ENCODE results near the gene C2orf76. TPM values are rescaled to one million over a fixed set of nuclear protein-coding genes. Genes with fewer than 3 reads are reported as not detected.

Gene C2orf76
- polyA plus RNA-seq, 2 of the 4 experiments (the other 2 are of a cell fraction): 16.6 to 34.3 TPM

- no peak overlapping the region for H3K4me3 ChIP-seq
- ChIA-PET POLR2A (interaction anchor here (0.9 kb wide), 1 partner anchor 33 kb away, joined by 3 read pairs; no protein-coding TSS in a partner anchor), CTCF (no interaction called here)
- TF ChIP-seq POLR2A (IDR thresholded peaks at IDR 0.05; ENCODE audit: low read length): no peak
- TF ChIP-seq NR3C1 (IDR thresholded peaks at IDR 0.05): no peak
- no peak for TF ChIP-seq HMGXB4 (CRISPR knock-in tag; IDR thresholded peaks at IDR 0.05; ENCODE audit: borderline replicate concordance)
- no peak for TF ChIP-seq HES2 (IDR thresholded peaks at IDR 0.05)
- TF ChIP-seq EHF (CRISPR knock-in tag; IDR thresholded peaks at IDR 0.05): no peak
- TF ChIP-seq PHF8 (IDR thresholded peaks at IDR 0.05; ENCODE audit: borderline replicate concordance, low read depth): no peak
- no peak for TF ChIP-seq NPAS2 (CRISPR knock-in tag; IDR thresholded peaks at IDR 0.05; ENCODE audit: borderline replicate concordance)
- TF ChIP-seq FOXS1 (CRISPR knock-in tag; IDR thresholded peaks at IDR 0.05): no peak
- TF ChIP-seq CBX2 (IDR thresholded peaks at IDR 0.05; ENCODE audit: borderline replicate concordance, low read depth): no peak
- TF ChIP-seq KDM1A (IDR thresholded peaks at IDR 0.05; ENCODE audit: low read depth): no peak
- TF ChIP-seq RARB (CRISPR knock-in tag; IDR thresholded peaks at IDR 0.05): no peak
- TF ChIP-seq PBX3 (IDR thresholded peaks at IDR 0.05): no peak
- no peak for TF ChIP-seq HOXA7 (CRISPR knock-in tag; IDR thresholded peaks at IDR 0.05)
- TF ChIP-seq EP300 (IDR thresholded peaks at IDR 0.05): no peak
- TF ChIP-seq HDAC2 (IDR thresholded peaks at IDR 0.05): no peak
- no peak for TF ChIP-seq FOSB (CRISPR knock-in tag; IDR thresholded peaks at IDR 0.05)
- no peak for TF ChIP-seq CBX8 (IDR thresholded peaks at IDR 0.05)
- no peak for ATAC-seq
- H3K9me3 ChIP-seq: no peaks in the 10 kb centered on the region
- FAIRE-seq: no peak
- no peaks in the 10 kb centered on the region for H3K4me1 ChIP-seq
- no peak overlapping the region for H3K27ac ChIP-seq
- DNase-seq (ENCODE audit: low read depth in 1 of 2, low spot score in 1 of 2): no peak
- H3K4me2 ChIP-seq: no peak overlapping the region
- 80% methylated on average over 9 of the region's 9 CpGs for WGBS (ENCODE audit: missing lambda C conversion rate)
These were observed 41.9 kb downstream of the C2orf76 start for GRCh38 chr2:119324685-119325270.

GRCh38 chr2:119323459-119323858 is 43.2 kb downstream of the C2orf76 start:
- POLR2A ChIA-PET: no interaction called here
- Histone ChIP-seq H3K4me3 (no peak overlapping the region), H3K27ac (no peak overlapping the region), H3K4me1 (no peaks in the 10 kb centered on the region), H3K4me2 (no peak overlapping the region), H3K9me3 (no peaks in the 10 kb centered on the region)
- ATAC-seq (no peak), DNase-seq (ENCODE audit: low read depth in 1 of 2, low spot score in 1 of 2) (no peak), FAIRE-seq (no peak)
- TF ChIP-seq ZC3H11A (IDR thresholded peaks at IDR 0.05) (no peak), RFX5 (IDR thresholded peaks at IDR 0.05) (no peak), CBX8 (IDR thresholded peaks at IDR 0.05) (no peak), NFE2L2 (conservative IDR thresholded peaks at IDR 0.05; ENCODE audit: low read length) (no peak), HDAC2 (IDR thresholded peaks at IDR 0.05) (no peak), CHD4 (IDR thresholded peaks at IDR 0.05; ENCODE audit: borderline replicate concordance) (no peak), MAFK (IDR thresholded peaks at IDR 0.05; ENCODE audit: partially characterized antibody) (no peak), CBX2 (IDR thresholded peaks at IDR 0.05; ENCODE audit: borderline replicate concordance, low read depth) (no peak), ZFP36 (IDR thresholded peaks at IDR 0.05; ENCODE audit: borderline replicate concordance, partially characterized antibody) (no peak), HOXB13 (CRISPR knock-in tag; IDR thresholded peaks at IDR 0.05; ENCODE audit: low read depth) (no peak), RNF2 (IDR thresholded peaks at IDR 0.05; ENCODE audit: borderline replicate concordance, low read depth) (no peak), USF2 (IDR thresholded peaks at IDR 0.05) (no peak), BCL3 (IDR thresholded peaks at IDR 0.05) (no peak), POLR2AphosphoS2 (conservative IDR thresholded peaks at IDR 0.05; ENCODE audit: low read length) (no peak), MAX (IDR thresholded peaks at IDR 0.05) (no peak), BHLHE40 (IDR thresholded peaks at IDR 0.05; ENCODE audit: low read depth, low read length) (no peak), E2F6 (IDR thresholded peaks at IDR 0.05; ENCODE audit: borderline replicate concordance, low read depth) (no peak), PHF8 (IDR thresholded peaks at IDR 0.05; ENCODE audit: borderline replicate concordance, low read depth) (no peak)
- CTCF ChIA-PET: no interaction called here
- WGBS (ENCODE audit: missing lambda C conversion rate): 73% methylated on average over 8 of the region's 8 CpGs

Measured in A549 (cell line).